ENCODE measurements around the gene PPP6R2. TPM values are rescaled to one million over a fixed set of nuclear protein-coding genes. Genes with fewer than 3 reads are reported as not detected.

Gene PPP6R2
- total RNA-seq, 8 experiments from 2014 or later = 25.1 to 75.6 (median 40.4) TPM

DNA sequence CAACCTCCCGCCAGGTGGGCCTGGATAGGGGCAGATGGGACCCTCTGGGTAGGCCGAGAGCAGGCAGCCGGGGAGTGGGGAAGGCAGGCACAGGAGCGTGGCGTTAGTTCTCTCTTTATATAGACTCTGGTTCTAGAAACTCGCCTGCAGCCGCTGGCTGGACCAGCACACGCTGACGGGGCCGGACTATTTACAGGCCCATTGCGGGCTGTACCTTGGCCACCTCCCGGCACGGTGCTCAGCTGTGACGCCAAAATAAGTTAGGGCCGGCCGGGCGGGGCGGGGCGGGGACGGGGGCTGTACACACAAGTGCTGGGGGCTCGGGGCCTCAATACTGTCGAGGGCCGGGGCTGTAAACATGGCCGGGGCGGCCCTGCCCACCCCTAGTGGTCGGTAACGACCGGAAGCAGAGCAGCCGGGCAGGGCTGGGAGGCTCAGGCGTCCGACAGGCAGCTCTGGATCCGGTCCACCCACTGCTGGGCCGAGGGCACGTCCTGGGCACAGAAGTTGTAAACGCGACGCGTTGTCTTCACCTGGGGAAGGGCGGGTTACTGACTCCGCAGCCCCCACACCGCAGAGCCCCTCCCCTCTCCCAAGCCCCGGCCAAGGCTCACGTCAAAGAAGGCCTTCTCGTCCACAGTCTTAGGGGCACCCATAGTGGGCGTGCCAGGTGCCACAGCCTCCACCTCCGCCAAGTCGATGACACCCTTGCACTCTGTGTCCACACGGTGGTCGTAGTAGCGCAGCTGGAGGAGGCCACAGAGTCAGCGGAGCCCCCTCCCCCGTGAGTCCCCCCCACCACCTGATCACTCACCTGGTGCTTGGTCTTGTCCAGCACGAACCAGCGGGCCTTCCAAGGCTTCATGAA lies 103.8 kb downstream of the PPP6R2 start:
- Histone ChIP-seq H3K4me1 (replicated peaks in 1 of 2) (peaks cover 0 to 2% of the 10 kb centered on the region in 2 donors), H3K27ac (no peak overlapping the region), H3K4me3 (no peak overlapping the region)
- 100% methylated on average over 2 of the region's 54 CpGs; no CpG with 5 or more reads in 9 of the 10 experiments for WGBS, 10 experiments
- in situ Hi-C loops (cut with MboI; ENCODE audit: low pct_unique_long_range_greater_than_20kb in 2 of 9, low sequenced_read_pairs in 9 of 9, unreplicated experiment in 9 of 9) = no loop called here
- peak in 2 of 8 experiments; percentile 7 to 8 for ATAC-seq (replicated peaks in 6 of 8)

DNA sequence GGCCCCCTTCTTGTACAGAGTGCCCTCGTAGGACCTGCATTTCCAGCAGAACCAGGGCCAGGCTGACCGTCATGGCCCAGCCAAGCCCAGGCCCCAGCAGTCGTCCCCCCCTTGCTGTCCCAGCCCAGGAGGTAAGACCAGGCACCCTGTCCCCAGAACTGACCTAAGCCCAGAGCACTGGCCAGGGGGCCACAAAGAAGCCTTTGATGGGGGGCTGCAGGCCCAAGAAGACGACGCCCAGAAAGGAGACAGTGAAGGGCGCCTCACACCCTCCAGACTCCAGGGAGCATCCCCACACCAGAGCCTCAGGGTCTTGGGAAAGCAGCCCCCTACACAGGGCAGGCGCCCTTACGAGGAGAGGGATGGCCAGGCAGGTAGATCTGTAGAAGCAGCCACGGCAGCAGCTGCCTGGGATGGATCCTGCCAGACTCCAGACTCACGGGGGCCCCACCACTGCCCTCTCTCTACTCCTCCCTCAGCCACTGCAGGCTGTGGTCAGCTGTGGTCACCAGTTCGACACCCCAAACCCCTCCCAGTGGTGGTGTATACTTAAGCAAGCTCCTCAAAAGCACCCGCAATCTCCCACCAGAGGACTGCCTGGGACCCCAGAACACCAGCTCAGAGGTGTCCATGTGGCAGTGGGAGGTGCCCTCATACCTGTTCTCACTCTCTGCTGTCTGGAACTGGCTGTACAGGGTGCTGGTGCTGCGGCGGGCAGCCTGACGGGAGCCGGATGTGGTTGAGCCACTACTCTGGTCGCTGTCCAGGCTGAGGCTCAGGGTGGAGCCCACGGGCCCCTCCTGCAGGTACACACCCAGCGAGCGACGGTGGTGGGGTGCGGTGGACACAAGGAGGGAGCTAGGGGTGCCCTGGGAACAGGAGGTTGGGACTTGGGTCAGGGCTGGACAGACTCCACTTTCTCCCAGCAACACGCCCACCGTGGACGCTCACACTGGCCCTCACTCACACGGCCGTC lies 104.7 kb downstream of the PPP6R2 start:
- in situ Hi-C loops (cut with MboI; ENCODE audit: low pct_unique_long_range_greater_than_20kb in 2 of 9, low sequenced_read_pairs in 9 of 9, unreplicated experiment in 9 of 9) = no loop called here
- WGBS, 10 experiments = 46 to 100% (median 83%) methylated on average over 1 to 3 of the region's 27 CpGs; no CpG with 5 or more reads in 5 of the 10 experiments
- H3K27ac ChIP-seq = no peak overlapping the region
- peaks cover 0 to 2% of the 10 kb centered on the region in 2 donors for H3K4me1 ChIP-seq (replicated peaks in 1 of 2)
- no peak for ATAC-seq (replicated peaks in 6 of 8)
- no peak overlapping the region for H3K4me3 ChIP-seq

DNA sequence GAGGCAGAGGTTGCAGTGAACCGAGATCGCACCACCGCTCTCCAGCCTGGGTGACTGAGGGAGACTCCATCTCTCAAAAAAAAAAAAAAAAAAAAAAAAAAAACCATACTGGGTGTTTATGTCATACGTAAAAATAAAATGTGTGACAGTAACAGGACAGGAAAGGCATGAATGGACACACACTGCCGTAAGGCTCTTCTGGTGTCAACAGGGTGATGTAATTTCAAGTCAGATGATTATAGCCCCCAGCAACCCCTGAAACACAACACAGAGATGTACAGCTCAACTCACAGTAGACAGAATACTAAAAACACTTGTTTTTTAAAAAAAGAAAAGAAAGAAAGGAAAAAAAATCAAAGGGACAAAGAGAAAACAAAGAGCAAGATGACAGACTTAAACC lies 109.5 kb downstream of the PPP6R2 start:
- WGBS, 10 experiments = 49 to 100% (median 73%) methylated on average over 2 to 5 of the region's 5 CpGs
- Histone ChIP-seq H3K4me3 (no peak overlapping the region), H3K4me1 (replicated peaks in 1 of 2) (no peaks in the 10 kb centered on the region), H3K27ac (peak overlapping the region; percentile 49 to 60)
- peak in 5 of 8 experiments; percentile 91 to 95 (median 92) for ATAC-seq (replicated peaks in 6 of 8)
- in situ Hi-C loops (cut with MboI; ENCODE audit: low pct_unique_long_range_greater_than_20kb in 2 of 9, low sequenced_read_pairs in 9 of 9, unreplicated experiment in 9 of 9) = no loop called here

DNA sequence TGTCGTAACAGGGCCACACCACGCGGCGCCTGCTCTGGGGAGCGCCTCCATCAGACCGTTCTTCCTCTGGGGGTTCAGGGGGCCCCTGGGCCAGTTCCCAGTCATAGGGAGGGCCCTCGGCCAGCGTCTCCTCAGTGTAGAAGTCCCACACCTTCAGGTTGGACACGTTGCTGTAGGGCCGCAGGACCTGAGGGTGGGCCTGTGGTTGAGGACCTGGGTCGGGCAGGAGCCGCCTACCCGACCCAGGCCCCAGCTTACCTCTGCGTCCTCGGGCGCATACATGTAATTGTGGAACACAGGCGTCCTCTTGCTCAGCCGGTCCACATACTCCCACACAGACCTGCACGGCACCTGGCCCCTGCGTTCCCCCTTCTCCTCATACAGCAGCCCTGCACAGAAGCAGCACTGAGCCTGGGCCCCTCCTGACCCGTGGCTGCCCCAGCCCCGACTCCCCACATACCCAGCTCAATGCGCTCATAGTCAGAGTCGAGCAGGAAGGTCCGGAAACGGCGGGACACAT lies 111.5 kb downstream of the PPP6R2 start:
- no peak overlapping the region for H3K27ac ChIP-seq
- no peaks in the 10 kb centered on the region for H3K4me1 ChIP-seq (replicated peaks in 1 of 2)
- ATAC-seq (replicated peaks in 6 of 8) = no peak
- no peak overlapping the region for H3K4me3 ChIP-seq
- WGBS, 10 experiments = no CpG with 5 or more reads among the region's 27 CpGs
- in situ Hi-C loops (cut with MboI; ENCODE audit: low pct_unique_long_range_greater_than_20kb in 2 of 9, low sequenced_read_pairs in 9 of 9, unreplicated experiment in 9 of 9) = no loop called here

DNA sequence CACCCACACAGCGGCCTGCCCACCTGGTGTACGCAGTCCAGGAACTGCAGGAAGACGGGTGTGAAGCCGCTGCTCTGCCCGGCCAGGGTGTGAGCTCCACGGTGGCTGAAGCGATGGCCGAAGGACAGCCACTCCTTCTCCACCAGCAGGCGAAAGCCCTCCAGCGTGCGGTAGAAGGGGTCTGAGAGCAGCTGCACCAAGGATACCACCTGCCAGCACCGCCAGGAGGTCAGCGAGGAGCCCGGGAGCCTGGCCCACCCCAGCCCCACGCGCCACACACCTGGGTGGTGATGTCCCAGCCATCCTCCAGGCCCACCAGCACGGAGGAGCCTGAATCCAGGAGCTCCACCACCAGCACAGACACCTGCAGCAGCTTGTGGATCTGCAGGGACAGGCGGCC lies 112.1 kb downstream of the PPP6R2 start:
- no peaks in the 10 kb centered on the region for H3K4me1 ChIP-seq (replicated peaks in 1 of 2)
- H3K27ac ChIP-seq = no peak overlapping the region
- ATAC-seq (replicated peaks in 6 of 8) = no peak
- no peak overlapping the region for H3K4me3 ChIP-seq
- in situ Hi-C loops (cut with MboI; ENCODE audit: low pct_unique_long_range_greater_than_20kb in 2 of 9, low sequenced_read_pairs in 9 of 9, unreplicated experiment in 9 of 9) = no loop called here
- 80 to 100% (median 92%) methylated on average over 1 to 4 of the region's 18 CpGs; no CpG with 5 or more reads in 7 of the 10 experiments for WGBS, 10 experiments

DNA sequence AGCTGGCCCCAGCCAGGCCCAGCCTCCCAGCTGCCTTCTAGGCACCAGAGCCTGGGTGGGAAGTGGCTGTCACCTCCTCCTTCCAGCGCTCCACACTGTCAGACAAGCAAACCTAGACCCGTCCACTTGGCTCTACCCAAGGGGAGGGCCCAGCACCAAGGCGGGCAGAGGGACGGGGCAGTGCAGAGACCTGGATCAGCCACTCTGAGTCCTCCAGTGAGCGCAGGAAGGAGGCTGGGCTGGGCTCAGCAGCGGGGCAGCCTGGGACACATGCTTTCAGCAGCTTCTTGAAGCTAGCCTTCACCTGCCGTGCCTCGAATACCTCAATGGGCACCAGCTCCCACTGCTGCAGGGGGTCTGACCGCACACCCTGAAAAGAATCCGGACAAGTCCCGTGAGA lies 112.9 kb downstream of the PPP6R2 start:
- ATAC-seq (replicated peaks in 6 of 8) = no peak
- in situ Hi-C loops (cut with MboI; ENCODE audit: low pct_unique_long_range_greater_than_20kb in 2 of 9, low sequenced_read_pairs in 9 of 9, unreplicated experiment in 9 of 9) = no loop called here
- H3K4me1 ChIP-seq (replicated peaks in 1 of 2) = no peaks in the 10 kb centered on the region
- no peak overlapping the region for H3K27ac ChIP-seq
- no CpG with 5 or more reads among the region's 11 CpGs for WGBS, 10 experiments
- H3K4me3 ChIP-seq = no peak overlapping the region

DNA sequence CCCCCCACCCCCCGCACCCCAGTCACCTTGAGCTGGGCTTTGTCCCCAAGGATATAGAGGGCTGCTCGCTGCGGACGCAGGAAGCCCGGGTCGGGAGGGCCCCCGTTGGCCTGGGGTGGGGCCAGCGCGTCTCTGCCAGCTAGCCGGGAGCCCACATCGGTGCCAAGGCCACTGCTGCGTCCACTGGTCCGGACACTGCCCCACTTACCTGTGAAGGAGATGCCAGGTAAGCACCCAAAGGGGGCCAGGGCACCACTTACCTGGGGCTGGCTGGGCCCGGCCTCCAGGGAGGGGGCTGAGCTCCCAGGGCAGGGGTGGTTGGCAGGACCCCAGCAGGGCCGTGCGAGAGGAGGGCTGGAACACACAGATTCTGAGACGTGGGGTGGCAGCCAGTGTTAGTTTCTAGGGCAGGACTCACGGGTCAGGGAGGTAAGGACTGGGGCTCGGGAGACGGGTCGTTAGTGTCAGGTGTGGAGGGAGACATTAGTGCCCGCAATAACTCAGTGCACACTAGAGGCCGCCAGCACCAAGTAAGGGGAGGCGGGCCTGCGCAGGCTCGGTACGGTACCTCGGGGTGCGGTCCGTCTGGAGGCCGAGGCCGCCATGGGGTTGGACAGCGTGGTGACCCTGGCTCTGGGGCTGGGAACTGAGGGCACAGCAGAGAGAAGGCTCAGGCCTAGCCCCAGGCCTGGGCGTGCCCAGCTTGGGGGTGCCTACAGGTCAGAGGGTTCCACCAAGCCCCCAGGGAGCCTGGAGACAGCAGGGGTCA lies 113.5 kb downstream of the PPP6R2 start:
- H3K27ac ChIP-seq = no peak overlapping the region
- peak in 1 of 8 experiments; percentile 16 for ATAC-seq (replicated peaks in 6 of 8)
- no peak overlapping the region for H3K4me3 ChIP-seq
- 78 to 100% (median 80%) methylated on average over 1 to 7 of the region's 34 CpGs; no CpG with 5 or more reads in 7 of the 10 experiments for WGBS, 10 experiments
- in situ Hi-C loops (cut with MboI; ENCODE audit: low pct_unique_long_range_greater_than_20kb in 2 of 9, low sequenced_read_pairs in 9 of 9, unreplicated experiment in 9 of 9) = no loop called here
- no peaks in the 10 kb centered on the region for H3K4me1 ChIP-seq (replicated peaks in 1 of 2)

DNA sequence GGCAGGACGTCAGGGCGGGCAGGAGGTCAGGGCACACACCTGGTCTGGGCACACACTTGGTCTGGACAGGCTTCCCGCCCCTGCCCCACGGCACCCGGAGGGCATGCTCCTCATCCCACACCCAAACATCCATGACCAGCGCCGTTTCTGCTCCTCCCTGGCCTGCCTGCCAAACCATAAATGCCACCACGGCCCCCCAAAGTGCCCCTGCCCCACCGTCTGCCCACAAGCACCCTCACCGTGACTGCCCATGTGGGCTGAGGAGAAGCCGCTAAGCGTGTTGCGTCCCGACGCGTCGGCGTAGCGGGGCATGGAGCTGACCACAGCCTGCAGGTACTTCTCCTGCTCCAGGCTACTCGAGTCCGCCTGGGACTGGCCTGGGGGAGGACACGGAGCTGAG lies 115.9 kb downstream of the PPP6R2 start:
- in situ Hi-C loops (cut with MboI; ENCODE audit: low pct_unique_long_range_greater_than_20kb in 2 of 9, low sequenced_read_pairs in 9 of 9, unreplicated experiment in 9 of 9) = no loop called here
- WGBS, 10 experiments = 97% methylated on average over 6 of the region's 22 CpGs; no CpG with 5 or more reads in 9 of the 10 experiments
- Histone ChIP-seq H3K4me1 (replicated peaks in 1 of 2) (no peaks in the 10 kb centered on the region), H3K27ac (no peak overlapping the region), H3K4me3 (no peak overlapping the region)
- no peak for ATAC-seq (replicated peaks in 6 of 8)

DNA sequence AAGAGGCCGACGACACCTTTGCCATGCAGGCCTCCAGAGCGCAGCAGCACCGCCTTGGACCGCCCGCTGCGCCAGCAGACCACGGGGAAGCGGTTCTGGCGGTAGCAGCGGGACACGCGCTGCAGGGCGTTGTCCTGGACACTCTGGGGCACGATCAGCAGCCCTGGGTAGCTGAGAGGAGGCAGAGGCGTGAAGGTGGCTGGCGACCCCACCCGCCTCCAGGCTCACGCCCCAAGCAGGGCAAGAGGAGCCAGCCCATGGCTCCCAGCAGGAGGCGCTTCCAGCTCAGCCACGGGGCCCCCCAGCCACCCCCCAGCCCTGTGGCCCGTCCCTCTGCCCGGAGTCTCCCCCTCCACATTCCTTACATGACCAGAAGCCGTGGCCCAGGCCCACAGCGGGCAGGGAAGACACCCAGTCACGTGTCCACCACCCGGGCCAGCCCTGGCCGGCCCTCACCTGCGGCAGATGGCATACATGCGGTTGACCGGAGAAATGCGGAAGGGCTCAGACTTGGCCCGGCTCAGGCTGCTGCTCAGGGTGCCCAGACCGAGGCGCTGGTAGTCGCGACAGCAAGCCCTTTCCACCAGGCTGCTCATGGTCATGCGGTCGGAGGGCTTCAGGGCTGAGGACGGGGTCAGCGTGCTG lies 116.5 kb downstream of the PPP6R2 start:
- Histone ChIP-seq H3K27ac (no peak overlapping the region), H3K4me3 (no peak overlapping the region), H3K4me1 (replicated peaks in 1 of 2) (no peaks in the 10 kb centered on the region)
- in situ Hi-C loops (cut with MboI; ENCODE audit: low pct_unique_long_range_greater_than_20kb in 2 of 9, low sequenced_read_pairs in 9 of 9, unreplicated experiment in 9 of 9) = no loop called here
- ATAC-seq (replicated peaks in 6 of 8) = peak in 1 of 8 experiments; percentile 21
- 90 to 100% (median 91%) methylated on average over 2 to 17 of the region's 41 CpGs; no CpG with 5 or more reads in 7 of the 10 experiments for WGBS, 10 experiments

DNA sequence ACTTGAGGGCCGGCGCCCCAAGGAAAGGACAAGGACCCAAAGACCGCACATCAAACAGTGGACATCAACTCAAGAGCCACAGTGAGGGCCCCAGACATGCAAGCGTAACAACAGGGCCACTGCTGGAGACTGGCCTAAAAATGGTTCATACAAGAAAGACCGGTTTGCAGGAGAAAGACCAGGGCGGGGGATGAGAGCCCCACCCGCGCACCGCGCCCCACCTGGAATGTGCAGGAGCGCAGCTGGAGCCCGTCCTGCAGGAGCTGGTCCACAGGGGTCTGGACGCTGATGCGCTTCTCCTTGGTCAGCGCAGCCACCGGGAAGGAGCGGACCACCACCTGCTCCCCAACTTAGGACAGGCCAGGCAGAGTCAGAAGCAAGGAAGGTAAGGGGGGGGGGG lies 117.8 kb downstream of the PPP6R2 start:
- H3K27ac ChIP-seq = no peak overlapping the region
- WGBS, 10 experiments = 90 to 100% (median 100%) methylated on average over 2 to 6 of the region's 17 CpGs; no CpG with 5 or more reads in 7 of the 10 experiments
- no peak overlapping the region for H3K4me3 ChIP-seq
- ATAC-seq (replicated peaks in 6 of 8) = no peak
- in situ Hi-C loops (cut with MboI; ENCODE audit: low pct_unique_long_range_greater_than_20kb in 2 of 9, low sequenced_read_pairs in 9 of 9, unreplicated experiment in 9 of 9) = no loop called here
- no peaks in the 10 kb centered on the region for H3K4me1 ChIP-seq (replicated peaks in 1 of 2)

DNA sequence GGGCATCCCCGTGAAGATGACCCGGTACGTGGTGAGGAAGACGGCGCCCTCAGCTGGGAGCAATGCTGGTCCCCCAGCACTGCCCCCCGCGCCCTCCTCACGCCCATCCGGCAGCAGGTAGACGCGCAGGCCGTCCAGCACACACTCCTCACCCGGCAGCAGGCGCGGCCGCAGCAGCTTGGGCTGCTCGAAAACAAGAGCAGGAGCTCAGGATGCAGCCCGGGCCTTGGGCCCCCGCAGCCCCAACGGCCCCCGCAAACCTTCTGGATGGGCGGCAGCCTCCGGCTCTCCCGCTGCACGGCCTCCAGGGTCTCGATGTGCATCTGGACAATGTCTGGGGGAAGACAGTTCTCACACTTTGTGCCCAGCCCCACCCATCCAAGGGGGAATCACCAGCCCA lies 118.4 kb downstream of the PPP6R2 start:
- Histone ChIP-seq H3K27ac (no peak overlapping the region), H3K4me1 (replicated peaks in 1 of 2) (no peaks in the 10 kb centered on the region), H3K4me3 (no peak overlapping the region)
- in situ Hi-C loops (cut with MboI; ENCODE audit: low pct_unique_long_range_greater_than_20kb in 2 of 9, low sequenced_read_pairs in 9 of 9, unreplicated experiment in 9 of 9) = no loop called here
- WGBS, 10 experiments = 80% methylated on average over 3 of the region's 26 CpGs; no CpG with 5 or more reads in 9 of the 10 experiments
- no peak for ATAC-seq (replicated peaks in 6 of 8)

DNA sequence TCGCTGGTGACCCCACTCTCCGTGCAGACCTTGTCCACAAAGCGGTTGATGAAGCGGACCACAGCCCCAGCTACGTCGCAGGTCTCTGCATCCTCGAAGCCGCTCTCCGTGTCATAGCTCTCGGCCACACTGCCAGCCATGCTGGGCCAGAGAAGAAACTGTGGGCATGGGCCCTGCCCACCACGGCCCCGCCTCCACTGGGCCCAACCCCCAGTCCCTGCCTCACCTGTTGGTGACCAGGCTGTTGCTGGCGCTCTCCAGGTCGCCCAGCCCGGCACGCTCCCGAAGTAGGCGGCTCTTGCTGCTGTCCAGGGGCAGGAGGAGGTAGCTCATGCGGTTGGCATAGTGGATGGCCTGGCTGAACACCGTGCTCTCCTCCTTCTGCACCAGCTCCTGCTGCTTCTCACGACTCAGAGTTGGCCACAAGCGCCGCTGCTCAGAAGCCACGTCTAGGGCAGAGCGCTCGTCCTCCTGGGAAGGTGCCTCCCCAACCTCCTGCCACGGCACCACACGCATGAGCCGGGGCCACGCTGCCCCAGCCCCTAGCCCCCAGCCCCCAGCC lies 118.9 kb downstream of the PPP6R2 start:
- 100% methylated on average over 2 to 3 of the region's 30 CpGs; no CpG with 5 or more reads in 8 of the 10 experiments for WGBS, 10 experiments
- Histone ChIP-seq H3K27ac (no peak overlapping the region), H3K4me1 (replicated peaks in 1 of 2) (no peaks in the 10 kb centered on the region), H3K4me3 (no peak overlapping the region)
- in situ Hi-C loops (cut with MboI; ENCODE audit: low pct_unique_long_range_greater_than_20kb in 2 of 9, low sequenced_read_pairs in 9 of 9, unreplicated experiment in 9 of 9) = no loop called here
- ATAC-seq (replicated peaks in 6 of 8) = no peak
